Stimulated activated CD8-positive, alpha-beta memory T cell treated with anti-CD3 and anti-CD28 coated beads, Interleukin-12 subunit alpha, Interleukin-12 subunit beta, amount 100 ng/mL, for 4 hours (primary cell): ENCODE measurements around the gene ELMO1.

Experiments
- DNase-seq: peaks from one replicate; pipeline ENCODE4 v3.0.0-alpha.2; 2020; ENCODE audit warnings: low read depth

ELMO1 gene

DNA sequence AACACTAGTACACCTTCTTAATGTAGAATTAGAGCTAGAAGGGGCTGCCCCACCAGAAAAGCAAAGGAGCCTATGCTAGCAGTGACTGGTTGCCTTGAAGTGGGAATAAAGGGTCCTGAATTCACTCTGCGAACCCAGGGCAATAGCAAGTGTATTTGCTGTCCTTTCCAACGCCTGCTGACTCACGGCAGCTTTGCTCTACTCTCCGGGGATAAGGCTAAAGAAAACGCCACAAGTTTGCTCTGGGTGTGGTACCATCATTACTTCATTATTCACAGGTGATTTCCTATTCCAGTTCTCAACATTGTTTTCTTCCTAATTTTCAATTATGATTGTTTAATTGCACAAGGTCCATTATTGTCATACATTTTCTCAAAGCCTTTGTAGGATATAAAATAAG is 503.8 kb downstream of the ELMO1 start:
- DNase-seq, result no peak

DNA sequence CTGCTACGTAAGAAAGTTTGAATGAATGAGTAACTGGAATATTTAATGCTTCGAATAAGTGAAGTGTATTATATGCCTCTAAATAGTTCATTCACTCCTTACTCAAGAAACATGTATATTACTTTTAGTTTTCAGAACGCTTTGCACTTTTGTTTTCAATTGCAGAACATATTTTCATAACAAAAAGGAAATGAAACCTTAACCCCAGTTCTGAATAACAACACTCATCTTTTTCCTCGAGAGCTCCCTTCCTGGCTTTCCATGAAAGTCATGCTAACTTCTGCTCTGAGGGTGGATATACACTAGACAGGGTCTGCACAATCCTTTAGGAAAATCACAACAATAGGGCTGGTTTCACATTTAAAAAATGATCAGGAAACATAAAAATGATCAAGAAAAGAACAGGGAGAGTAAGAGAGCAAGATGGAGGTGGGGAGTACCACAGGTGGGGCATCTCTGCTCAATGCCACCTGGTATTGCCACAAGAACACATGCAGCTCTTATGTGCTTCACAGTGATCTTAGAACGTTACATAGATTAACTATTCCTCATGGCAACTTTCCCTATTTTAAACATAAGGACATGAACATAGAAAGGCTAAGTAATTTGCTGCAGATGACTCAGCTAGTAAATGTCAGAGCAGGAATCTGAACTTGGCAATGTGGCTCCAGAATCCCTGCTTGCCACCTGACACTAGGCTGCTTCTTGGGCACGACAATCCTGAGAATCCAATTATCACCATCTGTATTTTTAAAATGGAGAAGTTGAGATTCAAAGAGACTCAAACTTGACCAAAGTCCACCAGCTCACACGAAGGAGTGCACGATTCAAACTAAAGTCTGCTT is 504.9 kb downstream of the ELMO1 start:
- DNase-seq, result no peak

DNA sequence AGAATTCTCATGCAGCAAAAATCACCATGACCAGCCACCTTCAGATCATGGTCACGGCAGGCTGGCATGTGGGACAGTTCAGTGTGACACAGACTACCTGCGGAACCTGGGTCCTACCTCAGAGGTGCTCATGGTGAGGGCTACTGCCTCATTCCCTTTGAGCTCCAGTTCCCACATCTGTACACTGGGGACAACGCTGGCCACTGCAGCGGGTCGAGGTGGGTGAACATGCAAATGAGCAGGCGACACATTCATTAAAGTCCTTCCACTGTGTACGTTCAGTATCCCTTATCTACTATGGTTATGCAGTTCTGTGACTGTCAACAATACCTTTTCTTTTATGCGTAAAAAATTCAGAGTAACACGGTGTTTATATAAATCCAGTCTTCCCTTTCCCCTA is 505.7 kb downstream of the ELMO1 start:
- no peak for DNase-seq

DNA sequence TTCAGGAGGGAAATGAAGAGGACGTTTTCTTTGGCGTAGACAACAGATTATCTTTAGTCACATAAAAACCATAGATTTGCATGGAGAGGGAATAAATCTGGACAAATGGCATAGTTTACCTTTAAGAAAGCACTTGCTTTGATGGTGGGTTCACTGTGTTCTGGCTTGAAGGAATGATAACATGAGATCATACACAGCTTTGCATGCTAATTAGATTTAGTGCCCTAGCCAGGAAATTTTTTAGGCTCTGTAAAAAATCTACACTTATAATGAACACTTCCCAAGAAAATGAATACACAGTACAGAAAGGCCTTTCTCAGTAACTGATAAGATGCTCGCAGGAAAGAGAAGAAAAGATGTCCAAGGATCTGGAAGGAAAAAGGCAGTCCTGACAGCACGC is 506.1 kb downstream of the ELMO1 start:
- no peak for DNase-seq

DNA sequence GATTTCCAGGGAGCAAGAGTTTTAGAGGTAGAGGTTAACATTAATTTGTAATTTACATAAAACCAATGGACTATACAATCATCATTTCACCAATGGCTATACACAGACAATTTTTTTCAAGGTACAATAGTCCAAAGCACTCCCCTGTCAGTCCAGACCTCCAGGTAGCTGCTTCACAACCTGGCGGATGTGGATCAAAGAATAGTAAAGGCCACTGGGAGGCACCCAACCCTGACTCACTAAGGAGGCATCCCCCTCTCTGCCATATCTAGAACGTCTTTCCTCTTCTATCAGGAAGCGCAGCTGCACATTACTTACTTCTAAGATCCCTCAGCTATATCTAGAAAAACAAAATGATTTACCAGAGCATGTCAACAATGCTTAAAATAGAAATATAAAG is 506.6 kb downstream of the ELMO1 start:
- DNase-seq, result no peak

DNA sequence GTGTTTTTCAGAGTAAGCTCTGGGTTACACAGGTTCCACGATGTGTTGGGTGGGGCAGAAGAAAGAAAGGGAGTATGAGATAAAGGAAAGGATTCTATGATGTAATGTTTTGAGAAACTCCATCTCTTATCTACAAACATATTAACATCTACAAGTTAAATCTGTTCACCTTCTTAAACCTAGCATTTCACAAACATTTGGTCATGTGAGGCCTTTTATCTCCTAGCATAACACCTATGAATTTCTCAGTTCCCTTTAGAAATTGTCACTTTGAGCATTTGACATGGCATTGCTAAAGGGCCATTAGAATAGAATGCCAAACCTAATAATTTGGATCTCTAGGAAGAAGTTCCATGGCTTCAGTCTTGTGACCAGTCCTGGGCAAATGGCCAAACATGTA is 507.3 kb downstream of the ELMO1 start:
- no peak for DNase-seq

DNA sequence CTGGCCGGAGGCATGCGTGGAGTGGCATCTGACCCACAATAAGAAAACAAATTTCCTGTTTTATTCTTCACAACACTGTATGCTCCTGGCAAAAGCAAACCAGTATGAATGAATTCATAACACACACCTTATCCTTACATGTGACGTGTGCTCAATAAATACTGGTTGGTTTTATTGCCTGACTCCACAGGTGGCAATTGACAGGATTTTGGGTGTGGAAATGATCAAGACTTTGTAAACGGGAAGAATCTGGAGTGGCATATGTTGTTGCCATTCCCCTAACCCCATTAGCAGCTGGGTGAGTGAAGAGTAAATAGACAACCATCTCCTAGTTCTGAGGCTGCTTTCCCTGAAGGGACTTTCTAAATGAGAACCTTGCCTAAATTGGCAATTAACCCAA is 508.8 kb downstream of the ELMO1 start:
- DNase-seq, result no peak

DNA sequence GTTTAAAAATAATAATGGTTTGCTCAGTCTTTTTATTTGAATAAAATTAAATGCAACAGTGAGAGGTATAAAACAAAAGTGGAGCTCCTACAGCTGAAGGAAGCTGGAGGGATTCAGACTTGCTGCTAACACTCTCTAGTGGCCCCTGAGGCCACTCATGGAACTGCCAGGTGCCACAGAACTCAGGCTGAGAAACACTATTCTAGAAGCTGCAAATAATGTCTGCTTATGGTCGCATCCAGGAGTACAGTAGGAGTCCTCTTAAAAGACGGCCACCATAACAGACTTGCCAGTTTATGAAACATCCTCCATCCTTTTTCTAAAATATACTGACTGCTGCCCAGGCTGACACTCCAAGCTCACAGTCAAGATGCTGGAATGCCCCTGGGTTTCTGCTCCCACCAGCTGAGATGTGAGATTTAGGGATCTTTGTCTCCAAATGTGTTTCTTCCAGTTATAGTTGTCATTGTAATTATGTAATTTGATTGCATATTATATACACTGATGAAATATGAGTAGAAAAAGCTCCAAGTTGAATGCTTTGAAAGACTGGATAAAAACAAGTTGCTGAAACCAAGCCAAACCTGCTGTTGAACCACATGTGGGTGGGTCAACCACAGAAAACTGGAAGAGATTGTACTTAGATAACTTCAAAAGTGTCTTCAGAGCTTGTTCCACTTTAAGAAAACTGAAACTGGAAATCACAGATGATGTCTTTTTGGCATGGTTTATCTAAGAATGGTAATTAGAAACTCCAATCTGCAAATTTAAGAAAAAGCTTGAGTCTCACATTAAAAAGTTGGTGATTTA is 510.7 kb downstream of the ELMO1 start:
- no peak for DNase-seq

DNA sequence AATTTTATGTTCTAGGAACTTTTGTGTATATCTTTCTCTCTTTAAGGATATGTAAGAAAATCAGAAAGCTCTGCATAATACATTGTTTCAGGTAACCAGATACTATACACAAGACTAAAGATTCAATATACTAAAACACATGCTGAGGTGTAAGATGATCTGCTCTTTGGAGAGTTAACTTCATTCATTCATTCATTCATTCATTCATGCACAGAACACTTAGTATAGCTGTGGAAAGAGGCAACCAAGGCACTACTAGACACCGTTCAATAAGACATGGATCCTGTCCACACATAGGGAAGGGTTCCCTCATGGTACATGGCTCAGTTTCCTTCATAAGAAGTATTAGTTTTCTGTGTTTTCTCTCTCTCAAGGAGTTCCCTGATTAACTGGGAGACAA is 516.8 kb downstream of the ELMO1 start:
- no peak for DNase-seq

DNA sequence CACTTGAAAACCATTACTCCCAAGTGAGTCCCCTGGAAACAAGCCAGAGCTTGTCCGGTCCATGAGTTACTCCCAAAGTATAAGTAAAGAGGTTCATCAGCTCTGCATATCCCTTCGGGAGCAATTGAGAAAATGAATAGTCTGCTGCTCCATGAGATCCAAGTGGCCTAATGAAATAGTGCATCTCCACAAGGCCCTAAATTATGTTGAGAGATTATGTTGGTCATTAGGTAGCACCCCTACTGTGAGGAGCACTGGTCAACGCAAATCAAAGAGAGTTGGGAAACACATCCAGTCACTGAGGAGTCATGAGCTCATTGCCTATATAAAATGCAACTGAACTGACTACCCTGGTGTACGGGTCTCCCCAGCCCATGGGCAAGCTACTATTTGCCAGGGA is 518.9 kb downstream of the ELMO1 start:
- DNase-seq, result no peak

DNA sequence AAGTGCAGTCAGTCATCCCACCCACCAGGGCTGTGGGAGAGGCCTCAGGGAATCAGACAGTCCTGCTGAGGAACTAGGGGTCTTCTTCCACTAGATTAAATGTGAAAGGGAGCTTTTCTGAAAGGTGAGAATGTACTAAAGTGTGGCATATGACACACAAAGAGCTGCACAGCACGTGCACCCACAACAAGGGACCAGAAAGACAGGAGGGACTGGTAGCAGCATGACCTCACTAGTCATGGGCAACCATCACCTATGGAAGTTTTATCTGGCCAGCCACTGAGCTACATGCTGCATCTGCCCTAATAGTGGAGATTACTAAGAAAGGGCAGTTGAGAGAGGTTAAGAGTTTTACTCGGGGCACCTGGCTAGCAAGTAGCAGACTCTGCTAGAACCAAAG is 519.9 kb downstream of the ELMO1 start:
- no peak for DNase-seq

DNA sequence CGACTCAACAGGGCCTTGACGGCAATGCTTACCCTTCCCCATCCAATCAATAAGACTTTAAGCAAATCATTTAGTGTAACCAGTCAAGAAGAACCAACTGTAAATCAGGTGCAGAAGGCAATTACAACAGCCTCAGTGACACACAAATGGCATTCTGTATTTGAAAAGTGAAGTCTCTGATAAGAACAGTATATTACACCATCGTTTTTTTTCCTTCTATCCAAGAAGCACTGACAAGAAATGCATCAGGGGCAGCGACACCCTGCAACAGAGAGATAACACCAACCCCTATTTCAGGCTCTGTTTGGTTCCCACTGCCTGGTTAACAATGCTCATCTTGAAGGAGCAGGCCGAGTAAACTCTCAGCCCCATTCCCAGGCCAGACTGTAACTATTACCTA is 520.4 kb downstream of the ELMO1 start:
- DNase-seq, result no peak

DNA sequence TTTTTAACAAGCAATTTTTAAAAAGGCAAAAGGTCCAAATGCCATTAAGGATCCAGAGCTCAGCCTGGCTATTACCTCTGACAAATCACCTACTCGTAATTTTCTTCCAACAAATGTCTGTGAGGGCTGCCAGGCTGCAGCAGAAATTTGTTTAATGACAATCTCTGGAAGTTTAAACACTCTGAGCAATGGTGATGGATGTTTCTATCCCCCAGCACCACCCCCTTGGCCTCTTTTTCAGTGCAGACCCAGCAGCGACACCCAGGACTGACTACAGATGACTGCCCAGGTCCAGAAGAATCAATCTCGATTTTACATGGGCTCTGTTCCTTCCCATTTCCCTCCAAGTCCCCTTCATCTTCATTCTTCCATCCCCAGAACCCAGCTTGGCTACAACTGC is 523.0 kb downstream of the ELMO1 start:
- DNase-seq, result no peak

DNA sequence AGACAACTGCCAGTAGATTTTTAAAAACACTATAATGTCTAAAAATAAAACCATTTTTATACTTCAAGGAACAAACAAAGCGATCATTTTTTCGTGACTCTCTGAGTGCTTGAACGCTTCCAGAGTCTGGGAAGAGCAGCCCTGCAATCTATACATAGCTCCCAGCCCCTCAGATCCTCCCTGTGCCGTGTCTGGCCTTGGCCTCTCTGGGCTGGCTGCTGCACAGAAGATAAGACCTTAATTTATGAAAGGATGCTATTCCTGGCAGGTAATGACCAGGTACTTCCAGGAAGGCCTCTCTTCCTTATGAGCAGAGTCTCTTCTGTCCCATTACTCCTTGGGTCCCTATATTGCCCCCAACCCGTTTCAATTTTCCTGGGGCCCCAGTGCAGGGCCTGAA is 523.5 kb downstream of the ELMO1 start:
- no peak for DNase-seq

DNA sequence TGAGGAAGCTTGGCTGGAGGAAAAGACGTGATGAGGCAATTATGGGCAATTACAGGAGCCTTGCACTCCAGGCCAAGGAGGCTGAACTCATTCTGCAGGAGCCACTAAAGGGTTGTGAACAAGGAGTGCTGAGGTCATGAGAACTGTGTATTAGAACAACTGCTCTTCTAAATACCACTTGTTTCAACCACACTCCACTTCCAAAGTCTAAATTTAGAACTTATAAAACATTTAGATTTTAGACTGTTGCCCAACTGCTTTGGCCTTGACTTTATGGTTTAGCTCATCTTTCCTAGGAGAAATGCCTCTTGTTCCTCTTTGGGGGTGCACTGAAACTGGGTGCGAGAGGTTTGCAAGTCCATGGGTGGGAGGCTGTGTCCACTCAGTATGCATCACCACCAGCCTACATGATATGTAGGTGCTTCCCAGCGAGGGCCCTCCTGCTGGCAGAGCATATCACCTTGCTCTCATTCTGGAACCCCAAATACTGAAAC is 524.7 kb downstream of the ELMO1 start:
- no peak for DNase-seq

DNA sequence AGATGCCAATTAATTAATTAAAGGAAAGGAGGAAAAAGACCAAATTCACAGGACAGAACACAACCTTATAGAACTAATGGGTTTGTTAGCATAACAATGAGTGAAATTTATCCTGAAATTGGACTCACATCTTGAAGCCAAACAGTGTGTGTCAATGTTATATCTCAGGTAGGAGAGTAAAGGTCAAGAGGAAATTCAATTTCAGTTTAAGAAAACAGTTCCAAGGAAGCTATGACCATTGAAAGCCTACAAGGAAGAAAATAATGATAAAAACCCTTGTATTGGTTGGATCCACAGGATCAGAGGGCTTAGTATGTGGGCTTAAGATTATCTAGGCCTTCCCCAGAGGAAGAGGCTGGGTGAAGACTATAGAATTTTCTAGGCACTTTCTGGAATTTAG is 525.5 kb downstream of the ELMO1 start:
- no peak for DNase-seq

DNA sequence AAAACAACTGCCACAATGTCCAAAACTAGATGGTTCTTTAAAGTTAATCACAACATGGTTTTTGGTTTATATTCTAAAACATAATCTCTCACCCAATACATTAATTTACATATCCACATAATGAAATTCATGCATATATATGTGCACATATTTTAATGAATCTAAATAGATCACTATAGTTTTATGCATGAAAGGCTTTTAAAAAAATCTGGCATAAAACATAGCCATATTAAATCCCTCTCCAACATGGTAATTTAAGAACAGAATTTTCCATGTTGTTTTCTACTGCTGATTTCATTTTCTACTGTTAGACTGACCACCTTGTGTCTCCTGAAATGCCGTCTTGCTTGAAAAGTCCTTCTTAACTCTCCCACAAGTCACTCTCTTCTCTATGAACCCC is 528.2 kb downstream of the ELMO1 start:
- DNase-seq, result no peak

DNA sequence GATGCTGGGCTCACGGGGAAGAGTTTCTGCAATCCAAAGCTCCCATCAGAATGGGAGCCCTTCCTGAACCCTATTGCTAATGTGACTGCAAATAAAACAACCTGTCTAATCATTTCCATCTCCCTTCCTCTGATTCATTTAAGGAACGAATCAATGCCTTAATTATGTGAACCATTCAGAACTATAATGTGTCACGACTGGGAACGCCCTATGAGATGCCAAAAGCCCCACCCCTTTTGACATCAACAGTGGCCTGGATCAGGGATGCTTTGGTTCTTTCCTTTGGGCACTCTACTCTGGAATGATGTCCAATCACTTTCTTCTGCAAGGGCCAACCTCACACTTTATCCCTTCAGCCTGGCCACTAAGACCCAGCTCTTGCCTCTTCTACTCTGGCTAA is 528.9 kb downstream of the ELMO1 start:
- DNase-seq, result no peak

DNA sequence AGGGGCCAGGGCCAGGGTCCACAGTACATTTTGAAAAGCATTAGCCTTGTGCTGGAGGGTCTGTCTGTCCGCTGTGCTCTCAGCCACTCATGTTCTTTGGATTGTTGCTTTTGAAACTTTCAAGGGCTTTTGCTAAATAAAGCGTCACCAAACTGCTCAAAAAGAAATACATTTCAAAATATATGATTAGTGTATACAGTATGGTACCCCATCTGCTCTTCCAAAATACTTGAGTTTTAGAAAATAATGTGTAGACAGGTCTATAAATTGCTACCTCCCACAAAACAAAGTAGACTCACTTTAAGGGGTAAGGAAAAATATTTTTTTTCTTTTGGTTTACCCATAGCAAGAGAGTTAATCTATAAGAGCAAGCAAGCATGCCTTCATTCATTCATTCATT is 530.1 kb downstream of the ELMO1 start:
- DNase-seq, result no peak

DNA sequence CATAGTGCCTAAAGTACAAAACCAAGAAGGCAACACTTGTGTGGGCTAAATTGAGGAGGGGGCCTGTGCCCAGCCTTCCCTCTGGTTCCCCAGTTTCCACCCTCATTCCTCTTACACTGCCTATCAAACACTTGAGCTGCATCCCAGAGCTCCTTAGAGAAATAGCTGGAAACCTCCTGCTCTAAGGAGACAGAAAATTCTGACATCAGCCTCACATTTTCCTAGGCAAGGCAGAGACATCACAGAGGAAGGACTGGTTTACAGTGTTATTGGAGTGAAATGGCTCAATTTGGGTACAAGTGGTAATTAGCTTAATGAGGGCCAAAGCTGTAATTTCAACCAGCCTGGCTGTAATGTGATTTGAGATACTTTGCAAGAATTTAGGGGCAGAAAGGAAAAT is 532.0 kb downstream of the ELMO1 start:
- DNase-seq, result no peak

DNA sequence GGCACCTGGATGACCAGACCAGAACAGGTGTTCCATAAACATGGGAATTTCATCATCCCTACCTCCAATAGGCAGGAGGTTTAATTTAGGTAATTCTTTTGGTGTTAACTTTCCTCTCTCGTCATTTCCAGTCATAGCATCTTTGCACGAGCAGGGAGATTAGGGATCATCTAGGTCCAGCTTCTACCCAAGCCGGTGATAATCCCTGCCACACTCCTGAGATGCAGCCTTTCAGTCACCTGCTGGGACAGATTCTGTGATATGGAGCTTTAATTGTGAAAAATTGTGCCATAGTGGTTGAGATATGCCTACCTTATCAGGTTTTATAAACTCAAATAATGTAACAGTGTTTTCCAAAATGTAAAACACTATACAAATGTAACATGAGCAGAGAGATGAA is 532.5 kb downstream of the ELMO1 start:
- DNase-seq, result no peak

DNA sequence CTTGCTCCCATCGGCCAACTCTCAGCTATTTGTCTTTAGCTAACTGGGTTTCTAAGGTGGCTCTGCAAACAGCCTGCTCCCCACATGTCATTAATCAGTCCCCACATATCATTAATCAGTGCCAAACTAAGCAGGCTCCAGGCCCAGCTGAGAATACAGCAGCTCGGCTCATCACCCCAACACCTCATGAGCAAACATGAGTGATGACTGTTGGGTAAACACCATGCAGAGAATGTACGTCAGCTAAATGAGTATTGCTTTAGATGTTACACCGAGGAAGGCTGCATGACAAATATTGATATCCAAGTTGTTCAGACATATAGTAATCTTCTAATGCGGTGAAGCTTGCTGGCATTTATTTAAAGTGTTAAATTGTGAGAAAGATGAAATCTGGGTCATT is 536.9 kb downstream of the ELMO1 start:
- no peak for DNase-seq

DNA sequence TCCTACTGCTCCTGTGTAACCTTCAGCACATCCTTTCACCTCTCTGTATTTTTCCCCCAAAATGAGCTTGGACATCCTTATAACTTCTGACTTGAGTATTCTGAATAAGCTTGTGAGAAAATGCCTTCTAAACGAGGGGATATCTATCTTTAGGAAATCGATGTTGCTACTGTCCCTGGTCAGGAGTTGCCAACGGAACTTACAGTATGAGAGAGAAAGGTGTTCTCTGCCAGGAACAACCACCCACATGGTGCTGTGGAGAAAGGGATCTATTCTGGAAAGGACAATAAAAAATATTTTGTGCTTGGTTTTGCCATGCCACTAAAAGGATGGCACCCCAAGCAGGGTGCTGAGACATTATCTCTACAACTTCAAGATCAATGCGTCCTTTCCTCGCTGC is 537.8 kb downstream of the ELMO1 start:
- no peak for DNase-seq

DNA sequence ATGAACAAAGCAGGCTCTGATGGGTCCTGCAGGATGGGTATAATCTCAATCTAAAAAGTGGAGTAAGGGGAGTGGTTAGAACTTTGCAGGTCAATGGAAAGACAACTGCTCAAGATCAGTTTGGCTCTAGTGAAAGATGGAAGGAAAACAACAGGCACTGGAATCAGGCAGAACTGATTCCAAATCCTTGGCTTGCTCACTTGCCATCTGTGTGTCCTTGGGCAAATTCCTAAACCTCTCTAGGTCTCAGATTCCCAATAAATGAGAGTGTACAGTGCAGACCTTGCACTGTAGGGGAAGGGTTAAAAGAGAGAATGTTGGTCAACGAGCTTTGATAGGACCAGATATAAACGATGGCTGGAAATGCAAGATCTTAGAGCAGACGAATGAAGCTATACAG is 538.3 kb downstream of the ELMO1 start:
- DNase-seq, result no peak
